K562 (cell line): ENCODE results near the gene COX6A1. TPM values are rescaled to one million over a fixed set of nuclear protein-coding genes. Genes with fewer than 3 reads are reported as not detected.

Source experiments
- CCAR2 ChIP-seq: fragments of 200-400 bp; formaldehyde crosslinking; IDR thresholded peaks from 2 replicates; pipeline ENCODE4 v1.6.1; 2017; ENCODE audit warnings: mild to moderate bottlenecking, low read depth, low read length
- CREM ChIP-seq: IDR thresholded peaks from 2 replicates; pipeline ENCODE4 v1.6.1; 2014; ENCODE audit warnings: antibody characterized with exemption, low read depth
- CTBP1 ChIP-seq: fragments of 450-650 bp; IDR thresholded peaks from 2 replicates; pipeline ENCODE4 v1.6.1; 2016; ENCODE audit warnings: borderline replicate concordance
- IRF1 ChIP-seq: sonication (generic); formaldehyde crosslinking; IDR thresholded peaks from 2 replicates; pipeline ENCODE4 v1.8.0; 2022; ENCODE audit warnings: missing genetic modification reagents, mild to moderate bottlenecking, borderline replicate concordance
- KDM4B ChIP-seq, 2 experiments: fragments of 450-650 bp in 1 of 2; sonication (generic) in 1 of 2; IDR thresholded peaks; 2 replicates each; pipeline ENCODE4 v1.6.1; 2016 to 2017; ENCODE audit warnings: borderline replicate concordance in 2 of 2, antibody characterized with exemption in 1 of 2, low read depth in 1 of 2, mild to moderate bottlenecking in 1 of 2
- MAZ ChIP-seq, 2 experiments: fragments of 450-650 bp in 1 of 2; sonication (generic) in 1 of 2; formaldehyde crosslinking; IDR thresholded peaks in 1 of 2; conservative IDR thresholded peaks in 1 of 2; 2 replicates each; pipeline versions ENCODE4 v1.4.0 to v1.5.0; 2020; ENCODE audit warnings: mild to moderate bottlenecking in 1 of 2, missing genetic modification reagents in 1 of 2
- SPI1 ChIP-seq: IDR thresholded peaks from 2 replicates; pipeline ENCODE4 v1.6.1; 2011; ENCODE audit warnings: low read depth, low read length, control low read depth, borderline replicate concordance
- TEAD1 ChIP-seq, 2 experiments: fragments of 450-650 bp in 1 of 2; sonication (generic) in 1 of 2; formaldehyde crosslinking; IDR thresholded peaks; 2 replicates each; pipeline versions ENCODE4 v1.4.0 to v1.8.0; 2020 to 2022; ENCODE audit warnings: mild to moderate bottlenecking in 2 of 2, missing genetic modification reagents in 1 of 2
- ZZZ3 ChIP-seq: fragments of 450-650 bp; IDR thresholded peaks from 2 replicates; pipeline ENCODE4 v1.6.1; 2016; ENCODE audit warnings: antibody characterized with exemption, mild to moderate bottlenecking, moderate library complexity
- polyA plus RNA-seq, 8 experiments: library from polyadenylated mRNA; depleted of rRNA in 4 of 8; stranded (reverse) in 5 of 8; unstranded in 3 of 8; fragments of >200 nt; fragmentation: Nextera tagmentation in 2 of 8; fragmentation: Illumina TruSeq in 1 of 8; extraction: Ambion mirVana in 2 of 8; extraction: Trizol in 1 of 8; gene quantifications; 2 replicates each; pipeline versions ENCODE4 v1.2.1 to v1.2.3, GENCODE V29; 2011 to 2014; ENCODE audit warnings: inconsistent platforms in 1 of 8, missing spikeins in 1 of 8
- total RNA-seq, 7 experiments: library from RNA; depleted of rRNA in 6 of 7; stranded (reverse); fragments of >200 nt in 6 of 7; fragmentation: Illumina TruSeq in 2 of 7; extraction: Trizol in 2 of 7; gene quantifications; 2 replicates each; pipeline versions ENCODE4 v1.2.1 to v1.2.3, GENCODE V29; 2011 to 2021; ENCODE audit warnings: low replicate concordance in 1 of 7

Gene COX6A1
- total and polyA plus RNA-seq, 9 of the 15 experiments (the other 6 are each of a cell fraction or from before 2014, with no cell fraction given): 414 to 4,142 (median 931) TPM

GRCh38 chr12:120437735-120438494 lies at the start of gene COX6A1 (continued):
- TF ChIP-seq KDM4B (IDR thresholded peaks at IDR 0.05; ENCODE audit: borderline replicate concordance in 2 of 2, low read depth in 1 of 2) (peak in 1 of 2 experiments; percentile 35; a peak in 1 of 4 replicates), ZZZ3 (no peak), SPI1 (peak; percentile 94), IRF1 (no peak), TEAD1 (CRISPR knock-in tag; IDR thresholded peaks at IDR 0.05) (no peak), MAZ (CRISPR knock-in tag; conservative IDR thresholded peaks at IDR 0.05 in 1 of 2, IDR thresholded peaks at IDR 0.05 in 1 of 2) (peak; percentile 44 to 74; a peak in 2 of 4 replicates), CREM (peak; percentile 38), CCAR2 (no peak), CTBP1 (peak; percentile 82)
